Ramos (cell line): ENCODE results near the gene PTPRN2.

Experiments
- in situ Hi-C: fragments of 300-500 bp; cut with MboI; formaldehyde crosslinking; loops from one replicate; pipeline ENCODE4 v1.14.3; 2022; ENCODE audit warnings: low sequenced_read_pairs; ENCODE audit not compliant: unreplicated experiment

Gene PTPRN2

GRCh38 chr7:158362912-158363905, 224.4 kb downstream of the PTPRN2 start:
- in situ Hi-C loops, result loop anchor here (25.0 kb wide), 1 partner anchor 926 kb away; no protein-coding TSS in a partner anchor

DNA sequence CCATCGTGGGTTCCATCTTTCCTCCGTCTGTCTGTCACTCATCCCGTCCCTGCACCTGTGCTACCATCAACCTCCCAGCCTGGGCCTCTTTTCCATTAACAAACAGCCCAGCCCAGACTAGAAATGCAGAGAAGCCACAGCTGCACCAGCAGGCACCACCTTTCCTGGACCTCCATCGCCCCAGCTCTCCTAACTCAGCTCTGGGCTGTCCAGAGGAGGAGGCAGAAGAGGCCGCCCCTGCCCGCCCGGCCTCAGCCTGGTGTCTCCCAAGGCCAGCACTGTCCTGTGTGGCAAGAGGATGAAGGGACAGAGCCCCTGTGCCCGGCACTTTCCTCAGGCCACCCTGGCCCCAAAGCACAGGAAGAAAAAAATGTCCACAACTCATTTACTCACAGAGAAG, 225.6 kb downstream of the PTPRN2 start:
- in situ Hi-C loops, result loop anchor here (25.0 kb wide), 1 partner anchor 925 kb away; no protein-coding TSS in a partner anchor

DNA sequence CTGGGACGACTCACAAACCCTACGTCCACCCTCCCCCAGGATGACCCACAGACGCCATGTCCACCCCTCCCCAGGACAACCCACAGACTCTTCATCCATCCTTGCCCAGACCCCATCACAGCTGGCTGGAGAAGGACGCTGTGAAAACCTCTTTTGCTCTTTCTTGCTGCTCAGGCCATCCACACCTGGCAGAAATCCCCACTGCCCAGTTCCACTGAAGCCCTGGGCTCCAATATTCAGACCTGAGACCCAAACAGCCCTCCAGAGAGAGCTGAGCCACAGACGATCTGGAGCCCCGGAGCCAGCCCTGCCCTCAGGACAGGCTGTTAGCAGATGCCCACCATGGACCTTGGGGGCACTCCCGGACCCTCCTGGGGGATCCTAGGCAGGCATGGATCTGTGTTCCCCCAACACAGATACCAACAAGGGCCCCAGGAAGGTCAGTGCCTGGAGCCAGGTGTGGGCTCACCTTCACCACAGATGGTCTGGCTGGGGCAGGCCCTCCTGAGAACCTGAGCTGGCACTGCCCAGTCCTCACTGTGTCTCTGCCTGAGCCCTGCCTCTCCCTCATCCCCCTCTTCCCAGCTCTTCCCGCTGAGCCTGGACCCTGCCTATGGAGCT, 226.2 kb downstream of the PTPRN2 start:
- in situ Hi-C loops, result loop anchor here (25.0 kb wide), 1 partner anchor 924 kb away; no protein-coding TSS in a partner anchor

DNA sequence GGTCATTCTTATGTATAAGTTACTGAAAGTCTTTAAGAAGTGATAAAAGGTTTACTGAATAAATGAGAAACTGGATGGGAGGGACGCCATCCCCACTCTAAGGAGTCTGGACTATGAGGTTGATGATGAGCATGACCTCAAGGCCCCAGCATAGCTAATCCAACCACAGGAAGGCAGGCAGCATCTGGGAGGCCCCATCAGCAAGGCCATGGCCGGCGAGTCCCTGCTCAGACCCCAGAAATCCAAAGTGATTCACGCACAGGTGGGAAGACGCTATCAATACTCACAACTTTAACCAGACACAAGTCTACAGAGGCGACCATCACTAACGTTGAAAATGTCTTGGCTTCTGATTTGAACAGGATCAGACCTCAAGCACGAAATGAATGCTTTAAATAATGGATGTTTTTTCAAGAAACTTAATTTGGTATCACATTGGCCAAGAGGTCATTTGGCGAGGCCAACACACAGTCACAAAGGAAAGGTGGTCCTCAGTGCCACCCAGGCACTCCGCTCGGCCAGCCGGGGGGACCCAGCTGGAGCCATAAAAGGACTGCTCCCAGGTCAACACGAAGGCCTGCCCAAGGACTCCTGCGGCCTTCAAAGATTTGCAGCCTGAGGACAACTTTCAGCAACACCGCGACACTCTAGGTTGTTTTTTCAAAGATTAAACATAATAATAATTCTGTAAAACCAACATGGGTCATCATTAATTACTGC, 228.5 kb downstream of the PTPRN2 start:
- in situ Hi-C loops, result loop anchor here (25.0 kb wide), 1 partner anchor 922 kb away; no protein-coding TSS in a partner anchor

DNA sequence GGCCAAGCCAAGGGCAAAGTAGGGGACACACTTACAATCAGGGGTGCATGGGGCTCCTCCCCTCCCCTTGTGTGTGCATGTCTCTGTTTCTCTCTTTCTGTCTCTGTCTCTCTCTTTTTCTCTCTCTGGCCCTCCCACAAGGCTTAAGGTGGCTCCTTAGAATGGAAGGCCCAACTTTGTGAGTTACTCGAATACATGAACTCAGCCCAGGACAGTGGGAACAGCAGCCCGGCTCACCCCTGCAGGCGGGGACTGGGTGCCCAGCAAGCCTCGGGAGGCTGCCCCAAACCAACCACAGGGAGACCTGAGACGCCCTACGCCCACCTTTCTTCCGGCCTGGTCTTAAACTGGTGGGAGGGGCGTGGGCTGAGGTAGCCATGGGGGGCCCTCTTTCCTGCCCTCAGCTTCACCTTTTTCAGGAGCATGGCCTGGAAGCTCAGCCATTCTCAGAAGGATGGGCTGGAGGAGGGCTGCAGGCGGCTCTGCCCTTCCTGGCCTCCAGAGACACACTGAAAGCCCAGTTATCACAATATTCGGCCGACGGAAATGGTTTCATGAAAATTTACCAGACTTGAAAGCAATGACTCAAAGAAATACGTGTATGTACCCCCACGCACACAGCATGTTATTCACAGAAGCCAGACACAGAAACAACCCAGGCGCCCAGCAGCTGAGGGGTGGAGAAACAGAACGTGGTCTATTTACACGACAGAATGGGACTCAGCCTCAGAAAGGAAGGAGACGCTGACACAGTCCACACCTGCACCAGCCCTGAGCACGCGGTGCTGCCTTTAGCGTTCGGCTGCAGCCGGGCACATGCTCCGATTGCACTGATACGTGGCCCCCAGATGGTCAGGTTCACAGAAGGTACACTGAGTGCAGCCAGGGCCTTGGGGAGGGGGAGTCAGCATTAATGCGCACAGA, 229.5 kb downstream of the PTPRN2 start:
- in situ Hi-C loops, result loop anchor here (25.0 kb wide), 1 partner anchor 921 kb away; no protein-coding TSS in a partner anchor

GRCh38 chr7:158357106-158357897, 230.3 kb downstream of the PTPRN2 start:
- in situ Hi-C loops, result loop anchor here (25.0 kb wide), 1 partner anchor 920 kb away; no protein-coding TSS in a partner anchor

DNA sequence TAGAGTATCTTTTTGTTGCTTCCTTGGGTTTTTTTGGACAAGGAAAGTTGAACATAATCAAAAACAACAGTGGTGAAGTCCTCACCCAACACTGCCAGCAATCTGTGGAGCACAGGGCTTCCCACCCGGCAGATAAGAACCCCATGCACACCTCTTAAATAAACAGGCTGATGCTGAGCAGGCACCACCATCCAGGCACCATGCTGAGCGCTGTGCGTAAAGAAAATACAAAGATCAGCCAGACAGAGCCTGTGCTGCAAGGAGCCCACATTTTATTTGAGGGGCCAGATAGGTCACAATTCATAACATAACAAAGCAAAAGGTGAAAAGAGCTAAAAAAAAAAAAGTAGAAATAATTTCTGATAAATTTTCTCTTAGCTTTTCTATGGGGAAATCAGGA, 231.2 kb downstream of the PTPRN2 start:
- in situ Hi-C loops, result loop anchor here (25.0 kb wide), 1 partner anchor 919 kb away; no protein-coding TSS in a partner anchor

DNA sequence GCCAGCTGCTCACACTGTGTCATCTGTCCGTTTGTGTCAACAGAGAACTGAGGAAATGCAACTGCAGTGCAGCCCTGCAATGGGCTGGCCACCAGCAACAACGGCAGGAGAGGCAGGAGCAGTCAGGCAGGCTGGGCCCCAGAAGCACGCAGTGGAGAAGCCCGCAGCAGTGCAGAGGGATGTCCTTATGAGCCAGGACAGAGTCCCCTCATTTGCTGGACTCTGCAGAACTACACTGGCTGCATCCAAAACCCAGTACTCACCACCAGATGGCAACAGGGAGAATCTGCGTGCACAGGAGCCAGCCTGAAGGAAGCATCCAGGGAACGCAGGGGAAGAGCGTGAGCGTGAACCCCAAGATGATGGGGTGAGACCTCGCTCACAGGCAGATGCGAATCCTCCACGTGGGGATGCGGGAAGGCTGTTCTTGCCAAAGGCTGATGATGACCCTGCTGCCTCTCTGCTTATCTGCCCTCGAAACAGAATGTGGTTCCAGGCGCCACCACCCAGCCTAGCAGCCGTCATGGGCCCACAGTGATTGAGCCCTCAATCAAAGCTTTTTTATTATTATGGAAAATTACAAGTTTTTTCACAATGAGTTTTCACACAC, 232.1 kb downstream of the PTPRN2 start:
- in situ Hi-C loops, result loop anchor here (25.0 kb wide), 1 partner anchor 918 kb away; no protein-coding TSS in a partner anchor

DNA sequence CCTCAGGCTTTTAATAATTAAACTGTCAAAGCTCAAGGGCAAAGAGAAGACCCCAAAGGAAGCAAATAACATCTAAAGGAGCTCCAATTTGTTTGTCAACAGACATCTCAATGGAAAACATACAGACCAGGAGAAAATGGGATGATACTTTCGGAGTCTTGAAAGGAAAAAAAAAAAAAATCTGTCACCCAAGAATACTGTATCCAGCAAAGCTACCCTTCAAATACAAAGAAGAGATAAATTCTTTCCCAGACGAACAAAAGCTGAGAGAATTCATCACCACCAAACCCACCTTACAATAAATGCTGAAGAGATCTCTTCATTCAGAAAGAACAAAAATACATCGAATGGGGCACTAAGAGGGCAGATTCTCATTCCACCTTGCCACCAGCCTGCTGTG, 232.8 kb downstream of the PTPRN2 start:
- in situ Hi-C loops, result loop anchor here (25.0 kb wide), 1 partner anchor 918 kb away; no protein-coding TSS in a partner anchor

DNA sequence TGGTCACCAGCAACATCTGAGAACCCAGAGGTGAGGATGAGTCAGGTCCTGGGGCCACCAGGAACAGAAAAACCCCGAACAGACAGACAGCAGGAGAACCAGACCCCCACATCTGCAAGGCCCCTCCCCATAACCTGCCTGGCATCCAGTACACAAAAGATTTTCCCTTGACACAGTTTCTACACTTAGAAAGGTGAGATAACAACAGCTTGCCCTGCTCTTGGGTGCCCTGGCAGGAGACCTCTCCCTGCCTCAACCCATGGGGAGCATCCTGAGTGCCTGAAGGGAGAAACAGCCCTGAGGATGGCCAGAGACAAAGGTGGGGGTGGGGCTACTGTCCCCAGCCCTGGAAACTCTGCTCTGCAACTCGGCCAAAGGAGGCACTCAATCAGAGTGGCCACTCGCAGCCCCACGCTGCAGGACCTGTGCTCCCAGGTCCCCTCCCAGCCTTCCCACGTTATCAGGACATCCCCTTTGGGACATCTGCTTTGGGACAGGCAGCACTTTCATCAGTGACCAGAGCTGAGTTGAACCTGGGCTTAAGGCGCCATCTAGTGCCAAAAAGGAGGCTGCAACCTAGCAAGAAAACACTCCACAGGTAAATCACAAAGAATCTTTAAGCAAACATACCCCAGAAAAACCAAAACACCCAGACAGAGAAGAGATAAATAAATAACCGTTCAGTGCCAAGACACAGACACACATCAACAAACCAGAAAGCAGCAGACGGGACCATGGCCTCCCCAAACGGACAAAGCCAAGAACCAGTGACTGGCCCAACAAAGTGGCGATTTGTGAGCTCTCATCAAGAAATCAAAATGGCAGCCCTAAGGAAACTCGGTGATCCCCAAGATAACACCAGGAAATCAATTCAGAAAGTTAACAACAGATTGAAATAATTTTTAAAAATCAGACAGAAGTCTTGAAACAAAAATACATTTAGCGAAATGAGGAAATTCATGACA, 233.7 kb downstream of the PTPRN2 start:
- in situ Hi-C loops, result loop anchor here (25.0 kb wide), 1 partner anchor 917 kb away; no protein-coding TSS in a partner anchor

- in situ Hi-C loops, result loop anchor here (25.0 kb wide), 1 partner anchor 915 kb away; no protein-coding TSS in a partner anchor
These were observed 235.5 kb downstream of the PTPRN2 start for GRCh38 chr7:158351899-158352729.

GRCh38 chr7:158351481-158351880, 236.1 kb downstream of the PTPRN2 start:
- in situ Hi-C loops, result loop anchor here (25.0 kb wide), 1 partner anchor 914 kb away; no protein-coding TSS in a partner anchor

DNA sequence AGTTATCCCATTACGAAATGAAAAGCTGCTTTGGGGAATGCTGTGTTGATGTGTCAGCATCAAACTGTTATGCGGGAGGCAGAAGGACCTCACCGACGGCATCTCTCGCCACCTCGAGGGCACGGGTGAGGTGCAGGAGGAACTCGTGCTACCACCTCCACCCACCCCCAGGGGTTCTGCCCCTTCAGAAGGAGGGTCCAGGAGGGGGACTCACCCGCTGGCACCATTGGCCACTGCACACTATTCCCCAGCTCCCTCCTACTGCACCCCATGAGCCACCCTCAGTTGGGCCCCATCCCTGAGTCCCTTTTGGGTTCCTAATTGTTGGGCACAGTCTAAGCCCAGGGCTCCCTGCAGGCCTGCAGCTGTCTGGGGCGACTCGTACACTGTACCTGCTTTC, 236.6 kb downstream of the PTPRN2 start:
- in situ Hi-C loops, result loop anchor here (25.0 kb wide), 1 partner anchor 914 kb away; no protein-coding TSS in a partner anchor

DNA sequence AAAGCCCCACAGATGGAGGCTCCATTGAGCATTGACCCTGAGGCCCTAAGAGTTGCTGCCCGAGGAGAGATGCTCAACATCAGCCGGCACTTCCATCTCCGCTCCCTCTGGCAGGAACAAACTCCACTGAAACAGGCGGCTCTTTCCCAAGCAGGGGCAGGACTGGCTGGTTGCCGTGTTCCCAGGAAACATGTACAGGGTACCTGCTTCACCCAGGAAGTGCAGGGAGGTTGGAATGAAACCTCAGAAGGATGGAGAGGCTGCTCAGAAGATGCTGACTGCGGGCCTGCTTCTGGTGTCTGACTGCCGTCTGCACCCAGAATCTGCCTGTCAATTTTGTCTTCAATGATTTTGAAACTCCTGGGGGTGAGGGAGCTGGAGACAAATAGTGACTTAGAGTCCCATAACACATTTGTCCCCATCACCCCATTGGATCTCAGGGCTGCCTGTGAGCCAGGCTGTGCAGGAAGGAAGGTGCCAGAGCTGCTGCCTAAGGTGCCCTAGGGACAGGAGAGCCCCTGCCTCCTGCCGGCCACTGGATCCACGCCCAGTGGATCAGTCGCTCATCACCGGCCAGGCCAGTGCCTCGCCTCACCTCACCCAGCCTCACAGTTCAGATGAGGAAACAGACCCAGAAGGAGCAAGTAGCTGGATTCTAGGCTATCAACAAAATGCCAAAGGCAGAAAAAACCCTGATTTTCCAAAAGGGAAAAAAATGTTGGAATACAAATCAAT, 237.3 kb downstream of the PTPRN2 start:
- in situ Hi-C loops, result loop anchor here (25.0 kb wide), 1 partner anchor 913 kb away; no protein-coding TSS in a partner anchor

GRCh38 chr7:158348446-158348845, 239.2 kb downstream of the PTPRN2 start:
- in situ Hi-C loops, result no loop called here
